Measurements from ENCODE around the gene RRBP1.

GRCh38 chr20:17640875-17641378 is 41.1 kb downstream of the RRBP1 start:
- TF ChIP-seq CTCF (IDR thresholded peaks at IDR 0.05) (no peak), POLR2AphosphoS5 (IDR thresholded peaks at IDR 0.05) (no peak), POLR2A (IDR thresholded peaks at IDR 0.05) (no peak)
